Peyer's patch (tissue), 4 donors: ENCODE results near the gene CCNQ.

ENCODE experiments used
- CTCF ChIP-seq, 6 experiments: fragments of 450-650 bp in 4 of 6; fragments of 200-600 bp in 2 of 6; sonication (generic) in 1 of 6; IDR thresholded peaks; one replicate each; pipeline ENCODE4 v1.5.1; 2017 to 2019; ENCODE audit warnings: antibody characterized with exemption in 6 of 6, mild to moderate bottlenecking in 3 of 6, moderate library complexity in 1 of 6
- POLR2A ChIP-seq, 2 donors: fragments of 450-650 bp; IDR thresholded peaks; one replicate each; pipeline ENCODE4 v1.5.1; 2017; ENCODE audit warnings: antibody characterized with exemption in 2 of 2, mild to moderate bottlenecking in 2 of 2, moderate library complexity in 2 of 2

- TF ChIP-seq CTCF (IDR thresholded peaks at IDR 0.05) (no peak), POLR2A (IDR thresholded peaks at IDR 0.05) (no peak)
Observed at GRCh38 chrX:153628665-153629064, 29.7 kb upstream of the CCNQ start.
